Measurements from ENCODE around the gene GPR34.
"Not testable (repeated sequence)": the region's sequence is repeated elsewhere in the genome, so short reads cannot be mapped to it uniquely, and the experiment has no call there.

Gene GPR34

GRCh38 chrX:41688835-41689234 is at the start of gene GPR34:
Gene GPR34, plus strand, starts transcription at chrX:41688973. Its CDS starts 6,661 bp downstream, at chrX:41695634.
- DNase-seq (ENCODE audit: low read depth): no peak

- DNase-seq (ENCODE audit: low read depth): not testable (repeated sequence)
Measured at GRCh38 chrX:41646201-41646600, 42.6 kb upstream of the GPR34 start.

GRCh38 chrX:41653125-41653524 is 35.6 kb upstream of the GPR34 start:
- no peak for DNase-seq (ENCODE audit: low read depth)

GRCh38 chrX:41655101-41655500 is 33.7 kb upstream of the GPR34 start:
- DNase-seq (ENCODE audit: low read depth): no peak

GRCh38 chrX:41655631-41656030 is 33.1 kb upstream of the GPR34 start:
- DNase-seq (ENCODE audit: low read depth): peak; percentile 36

GRCh38 chrX:41661366-41662095 is 27.2 kb upstream of the GPR34 start:
- DNase-seq (ENCODE audit: low read depth): peak; percentile 60

GRCh38 chrX:41664375-41664901 is 24.3 kb upstream of the GPR34 start:
- DNase-seq (ENCODE audit: low read depth): no peak

- peak; percentile 32 for DNase-seq (ENCODE audit: low read depth)
Measured at GRCh38 chrX:41664908-41665307, 23.9 kb upstream of the GPR34 start.

- DNase-seq (ENCODE audit: low read depth): no peak
Measured at GRCh38 chrX:41665686-41666085, 23.1 kb upstream of the GPR34 start.

GRCh38 chrX:41666251-41666650 is 22.5 kb upstream of the GPR34 start:
- DNase-seq (ENCODE audit: low read depth): peak; percentile 63

- DNase-seq (ENCODE audit: low read depth): peak; percentile 16
Measured at GRCh38 chrX:41667631-41668030, 21.1 kb upstream of the GPR34 start.

- DNase-seq (ENCODE audit: low read depth): no peak
Measured at GRCh38 chrX:41670112-41670511, 18.7 kb upstream of the GPR34 start.

GRCh38 chrX:41671082-41671481 is 17.7 kb upstream of the GPR34 start:
- DNase-seq (ENCODE audit: low read depth): no peak

- DNase-seq (ENCODE audit: low read depth): no peak
Measured at GRCh38 chrX:41672643-41673042, 16.1 kb upstream of the GPR34 start.

GRCh38 chrX:41676361-41676760 is 12.4 kb upstream of the GPR34 start:
- DNase-seq (ENCODE audit: low read depth): not testable (repeated sequence)

- DNase-seq (ENCODE audit: low read depth): no peak
Measured at GRCh38 chrX:41677183-41678060, 11.4 kb upstream of the GPR34 start.

- no peak for DNase-seq (ENCODE audit: low read depth)
Measured at GRCh38 chrX:41684138-41684537, 4.6 kb upstream of the GPR34 start.

GRCh38 chrX:41684940-41685339 is 3.8 kb upstream of the GPR34 start:
- no peak for DNase-seq (ENCODE audit: low read depth)

GRCh38 chrX:41686788-41687187 is 2.0 kb upstream of the GPR34 start:
- no peak for DNase-seq (ENCODE audit: low read depth)

GRCh38 chrX:41688156-41688555 is 617 bp upstream of the GPR34 start:
- no peak for DNase-seq (ENCODE audit: low read depth)

- DNase-seq (ENCODE audit: low read depth): no peak
Measured at GRCh38 chrX:41689711-41690110, 938 bp downstream of the GPR34 start.

GRCh38 chrX:41692162-41692749 is 3.5 kb downstream of the GPR34 start:
- no peak for DNase-seq (ENCODE audit: low read depth)

GRCh38 chrX:41693024-41693423 is 4.3 kb downstream of the GPR34 start:
- no peak for DNase-seq (ENCODE audit: low read depth)

Data from iris pigment epithelial cell (primary cell).